GM21529 (cell line): ENCODE measurements around the gene TSSK3.

ENCODE experiments used
- ATAC-seq: cut with Tn5 transposase; IDR thresholded peaks from one replicate; pipeline ENCODE4 v1.9.1; 2021; ENCODE audit not compliant: unreplicated experiment

Gene TSSK3

GRCh38 chr1:32361674-32362473 lies 465 bp upstream of the TSSK3 start:
- ATAC-seq = no peak

GRCh38 chr1:32363713-32364112 lies 1.4 kb downstream of the TSSK3 start:
- no peak for ATAC-seq

- ATAC-seq = no peak
Observed at GRCh38 chr1:32364836-32365235, 2.5 kb downstream of the TSSK3 start.

- ATAC-seq = no peak
Observed at GRCh38 chr1:32365445-32365844, 3.1 kb downstream of the TSSK3 start.

- ATAC-seq = no peak
Observed at GRCh38 chr1:32367912-32368635, 5.7 kb downstream of the TSSK3 start.

GRCh38 chr1:32372149-32372756 lies 9.9 kb downstream of the TSSK3 start:
- no peak for ATAC-seq

- ATAC-seq = no peak
Observed at GRCh38 chr1:32373996-32374592, 11.8 kb downstream of the TSSK3 start.

- no peak for ATAC-seq
Observed at GRCh38 chr1:32376199-32376598, 13.9 kb downstream of the TSSK3 start.

- ATAC-seq = no peak
Observed at GRCh38 chr1:32377541-32378220, 15.3 kb downstream of the TSSK3 start.

- ATAC-seq = no peak
Observed at GRCh38 chr1:32380057-32380456, 17.7 kb downstream of the TSSK3 start.

- no peak for ATAC-seq
Observed at GRCh38 chr1:32386676-32387392, 24.5 kb downstream of the TSSK3 start.

- ATAC-seq = no peak
Observed at GRCh38 chr1:32388641-32389040, 26.3 kb downstream of the TSSK3 start.

- no peak for ATAC-seq
Observed at GRCh38 chr1:32390904-32391870, 28.8 kb downstream of the TSSK3 start.

GRCh38 chr1:32392325-32392724 lies 30.0 kb downstream of the TSSK3 start:
- no peak for ATAC-seq

- no peak for ATAC-seq
Observed at GRCh38 chr1:32393136-32393535, 30.8 kb downstream of the TSSK3 start.

- peak; percentile 6 for ATAC-seq
Observed at GRCh38 chr1:32393832-32394140, 31.4 kb downstream of the TSSK3 start.

- ATAC-seq = peak; percentile 94
Observed at GRCh38 chr1:32394141-32394889, 32.0 kb downstream of the TSSK3 start, which contains the start of gene BSDC1. TSS of gene BSDC1 (minus strand) at chr1:32394441. CDS start at chr1:32394414, 27 bp downstream.

GRCh38 chr1:32394890-32395432 lies 32.6 kb downstream of the TSSK3 start:
- peak; percentile 3 for ATAC-seq
